Upper lobe of right lung (tissue), 1 donor: ENCODE data around the gene DMRT1. TPM values are rescaled to one million over a fixed set of nuclear protein-coding genes. Genes with fewer than 3 reads are reported as not detected.

Source experiments
- ATAC-seq: fragments of 200-7000 bp; cut with Tn5 transposase; one replicate; pipeline ENCODE4 v1.9.1; 2020; ENCODE audit warnings: mild to moderate bottlenecking, moderate library complexity
- DNase-seq: peaks from one replicate; pipeline ENCODE4 v3.0.0-alpha.2; 2020
- H3K27ac ChIP-seq: fragments of 200-600 bp; one replicate; pipeline ENCODE4 v1.8.0; 2022
- H3K27me3 ChIP-seq: fragments of 200-600 bp; one replicate; pipeline ENCODE4 v1.8.0; 2022; ENCODE audit warnings: mild to moderate bottlenecking
- H3K36me3 ChIP-seq: fragments of 200-600 bp; one replicate; pipeline ENCODE4 v1.8.0; 2022
- H3K4me1 ChIP-seq: fragments of 200-600 bp; one replicate; pipeline ENCODE4 v1.8.0; 2022
- H3K4me3 ChIP-seq: fragments of 200-600 bp; one replicate; pipeline ENCODE4 v1.8.0; 2022; ENCODE audit warnings: mild to moderate bottlenecking
- H3K9me3 ChIP-seq: fragments of 200-600 bp; one replicate; pipeline ENCODE4 v1.8.0; 2022
- CTCF ChIP-seq: fragments of 200-600 bp; IDR thresholded peaks from one replicate; pipeline ENCODE4 v1.8.0; 2022; ENCODE audit warnings: antibody characterized with exemption
- intact Hi-C: fragments of 100-400 bp; cut with DNase I; formaldehyde crosslinking; loops from one replicate; pipeline ENCODE4 v1.11.0; 2022
- long read RNA-seq: library from polyadenylated mRNA; unstranded; transcript quantifications from one replicate; pipeline ENCODE4 v2.0.0, GENCODE V29; 2021
- total RNA-seq: library from RNA; stranded (reverse); fragmentation: NEBNext Ultra II Directional; extraction: Animal tissue kit (Norgen Biotek cat#: 25700); gene quantifications from one replicate; pipeline ENCODE4 v1.2.1, GENCODE V29; 2021
- donor health status: DM: no; HTN: yes; CAD: no; lungs with severe emphysema.

Gene DMRT1
- not detected for total RNA-seq
- long read RNA-seq: 0 reads

- H3K4me3 ChIP-seq: no peak within 1 kb of the TSS
- peak; percentile 67 for DNase-seq
- intact Hi-C loops: no loop called here
Observed at GRCh38 chr9:841371-842209, at the start of gene DMRT1. Gene DMRT1 (plus strand): TSS chr9:841697. CDS start chr9:841839, 142 bp downstream.

GRCh38 chr9:792331-793260 lies 48.9 kb upstream of the DMRT1 start:
- intact Hi-C loops: no loop called here
- H3K27ac ChIP-seq: peak overlapping the region; percentile 24
- no peak for TF ChIP-seq CTCF
- no peaks in the 10 kb centered on the region for H3K36me3 ChIP-seq
- peak; percentile 63 for DNase-seq
- no peaks in the 10 kb centered on the region for H3K4me1 ChIP-seq
- H3K27me3 ChIP-seq: no peaks in the 10 kb centered on the region
- no peak overlapping the region for H3K4me3 ChIP-seq
- no peaks in the 10 kb centered on the region for H3K9me3 ChIP-seq
- peak; percentile 87 for ATAC-seq

More at GRCh38 chr9:841371-842209, at the start of gene DMRT1:
- Histone ChIP-seq H3K36me3 (no peaks in the 10 kb centered on the region), H3K9me3 (no peaks in the 10 kb centered on the region), H3K4me1 (peaks cover 5% of the 10 kb centered on the region), H3K27ac (no peak within 1 kb of the TSS), H3K27me3 (peaks cover 61% of the 10 kb centered on the region)
- ATAC-seq: peak; percentile 36
- no peak for TF ChIP-seq CTCF

GRCh38 chr9:794386-794785 lies 47.1 kb upstream of the DMRT1 start:
- Histone ChIP-seq H3K4me3 (no peak overlapping the region), H3K4me1 (no peaks in the 10 kb centered on the region), H3K27ac (no peak overlapping the region), H3K36me3 (no peaks in the 10 kb centered on the region), H3K9me3 (no peaks in the 10 kb centered on the region), H3K27me3 (no peaks in the 10 kb centered on the region)
- ATAC-seq (no peak), DNase-seq (no peak)
- intact Hi-C loops: no loop called here
- no peak for TF ChIP-seq CTCF

- no peaks in the 10 kb centered on the region for H3K9me3 ChIP-seq
- H3K4me3 ChIP-seq: no peak overlapping the region
- no peak for TF ChIP-seq CTCF
- intact Hi-C loops: no loop called here
- H3K4me1 ChIP-seq: no peaks in the 10 kb centered on the region
- H3K27me3 ChIP-seq: no peaks in the 10 kb centered on the region
- no peak for DNase-seq
- no peak overlapping the region for H3K27ac ChIP-seq
- ATAC-seq: no peak
- H3K36me3 ChIP-seq: no peaks in the 10 kb centered on the region
Observed at GRCh38 chr9:795869-796268, 45.6 kb upstream of the DMRT1 start.

GRCh38 chr9:800591-801150 lies 40.8 kb upstream of the DMRT1 start:
- ATAC-seq (no peak), DNase-seq (no peak)
- Histone ChIP-seq H3K4me1 (no peaks in the 10 kb centered on the region), H3K4me3 (no peak overlapping the region), H3K27ac (no peak overlapping the region), H3K9me3 (no peaks in the 10 kb centered on the region), H3K27me3 (no peaks in the 10 kb centered on the region), H3K36me3 (no peaks in the 10 kb centered on the region)
- intact Hi-C loops: no loop called here
- no peak for TF ChIP-seq CTCF
